Endometrial microvascular endothelial cells (primary cell): Measurements from ENCODE around the gene C1orf94. TPM values are rescaled to one million over a fixed set of nuclear protein-coding genes. Genes with fewer than 3 reads are reported as not detected.

Experiments
- in situ Hi-C: cut with HindIII; loops from 2 replicates; pipeline ENCODE4 v1.10.0; 2017; ENCODE audit warnings: low sequenced_read_pairs, low pct_unique_long_range_greater_than_20kb; ENCODE audit errors: inconsistent ontology term
- total RNA-seq: library from RNA; depleted of rRNA; stranded (reverse); fragments of >200 nt; gene quantifications from one replicate; pipeline ENCODE4 v1.2.3, GENCODE V29; 2015; ENCODE audit errors: inconsistent ontology term

The C1orf94 gene
- total RNA-seq, 1 donor from 2014 or later, result not detected

DNA sequence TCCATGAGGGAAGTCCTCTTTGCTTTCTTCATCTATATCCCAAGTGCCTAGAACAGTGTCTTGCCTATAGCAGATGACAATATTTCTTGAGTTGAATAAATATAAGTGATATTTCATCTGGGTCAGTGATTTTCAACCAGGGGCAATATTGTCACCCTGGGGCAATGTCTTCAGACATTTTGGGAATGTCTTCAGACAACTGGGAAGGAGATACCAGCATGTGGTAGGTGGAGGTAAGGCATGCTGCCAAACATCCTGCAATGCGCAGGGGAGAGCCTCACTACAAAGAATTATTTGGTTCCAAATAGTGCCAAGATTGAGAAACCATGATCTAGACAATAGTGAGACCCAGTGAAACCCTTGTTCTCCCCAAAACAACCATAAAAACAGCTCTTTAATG is 54.7 kb downstream of the C1orf94 start:
- in situ Hi-C loops, result no loop called here

- in situ Hi-C loops, result no loop called here
Observed at GRCh38 chr1:34235594-34235993, 58.9 kb downstream of the C1orf94 start.

DNA sequence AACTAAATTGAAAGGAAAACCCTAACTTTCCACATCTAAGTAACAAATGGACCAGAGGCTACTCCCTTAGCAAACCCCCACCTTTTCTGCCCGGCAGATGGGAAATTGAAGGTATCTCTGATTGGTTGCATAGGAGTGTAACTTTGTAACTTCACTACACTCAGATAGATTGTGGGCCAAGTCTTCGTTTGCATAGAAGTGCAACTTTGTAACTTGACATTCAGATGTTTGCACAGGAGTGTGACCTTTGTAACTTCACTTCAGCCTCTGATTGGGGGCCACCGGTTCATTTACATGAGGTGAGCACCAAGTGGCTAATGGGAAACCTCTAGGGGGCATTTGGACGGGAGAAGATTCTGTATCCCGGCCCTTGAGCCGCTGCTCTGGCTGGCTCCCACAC is 59.4 kb downstream of the C1orf94 start:
- in situ Hi-C loops, result no loop called here

GRCh38 chr1:34237151-34237815 is 60.6 kb downstream of the C1orf94 start:
- in situ Hi-C loops, result no loop called here

- in situ Hi-C loops, result no loop called here
Observed at GRCh38 chr1:34245967-34246366, 69.3 kb downstream of the C1orf94 start.

GRCh38 chr1:34250342-34250741 is 73.6 kb downstream of the C1orf94 start:
- in situ Hi-C loops, result no loop called here

GRCh38 chr1:34262023-34262853 is 85.5 kb downstream of the C1orf94 start:
- in situ Hi-C loops, result no loop called here

- in situ Hi-C loops, result no loop called here
Observed at GRCh38 chr1:34262921-34263320, 86.2 kb downstream of the C1orf94 start.

DNA sequence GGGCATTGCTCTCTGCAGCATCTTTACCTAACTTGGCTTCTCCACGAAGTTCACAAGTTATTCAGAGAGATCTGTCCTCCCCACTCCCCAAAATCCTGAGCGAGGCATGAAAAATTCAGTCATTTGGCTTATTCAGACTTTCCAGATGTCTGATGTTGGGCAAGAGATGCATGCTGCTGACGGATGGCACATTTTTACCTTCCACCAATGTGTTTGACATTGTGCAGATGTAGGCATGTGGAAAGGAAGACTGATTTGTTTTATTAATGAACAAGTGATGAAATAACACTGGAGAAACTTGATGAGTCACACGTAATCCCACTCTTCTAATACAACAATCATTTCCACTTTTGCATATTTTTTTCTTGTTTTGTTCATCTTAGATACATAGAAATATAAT is 86.7 kb downstream of the C1orf94 start:
- in situ Hi-C loops, result no loop called here

DNA sequence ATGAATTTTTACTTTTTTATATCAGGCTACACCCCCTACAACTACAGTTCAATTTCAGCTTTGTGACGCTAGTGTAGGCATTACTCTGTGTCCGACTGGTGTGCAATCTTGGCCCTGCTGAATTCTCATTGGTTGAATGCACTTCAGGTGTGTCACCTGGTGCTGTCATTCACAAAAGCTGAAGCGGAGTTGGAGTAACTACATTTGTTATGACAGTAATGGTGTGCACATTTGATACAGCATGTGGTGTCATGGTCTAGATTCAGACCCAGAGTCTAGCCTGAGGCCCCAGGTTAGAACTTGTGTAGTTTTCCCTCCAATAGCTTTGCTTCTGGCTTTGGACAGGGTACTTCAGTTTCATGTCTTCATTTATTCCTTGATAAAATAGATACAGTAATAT is 88.7 kb downstream of the C1orf94 start:
- in situ Hi-C loops, result no loop called here

DNA sequence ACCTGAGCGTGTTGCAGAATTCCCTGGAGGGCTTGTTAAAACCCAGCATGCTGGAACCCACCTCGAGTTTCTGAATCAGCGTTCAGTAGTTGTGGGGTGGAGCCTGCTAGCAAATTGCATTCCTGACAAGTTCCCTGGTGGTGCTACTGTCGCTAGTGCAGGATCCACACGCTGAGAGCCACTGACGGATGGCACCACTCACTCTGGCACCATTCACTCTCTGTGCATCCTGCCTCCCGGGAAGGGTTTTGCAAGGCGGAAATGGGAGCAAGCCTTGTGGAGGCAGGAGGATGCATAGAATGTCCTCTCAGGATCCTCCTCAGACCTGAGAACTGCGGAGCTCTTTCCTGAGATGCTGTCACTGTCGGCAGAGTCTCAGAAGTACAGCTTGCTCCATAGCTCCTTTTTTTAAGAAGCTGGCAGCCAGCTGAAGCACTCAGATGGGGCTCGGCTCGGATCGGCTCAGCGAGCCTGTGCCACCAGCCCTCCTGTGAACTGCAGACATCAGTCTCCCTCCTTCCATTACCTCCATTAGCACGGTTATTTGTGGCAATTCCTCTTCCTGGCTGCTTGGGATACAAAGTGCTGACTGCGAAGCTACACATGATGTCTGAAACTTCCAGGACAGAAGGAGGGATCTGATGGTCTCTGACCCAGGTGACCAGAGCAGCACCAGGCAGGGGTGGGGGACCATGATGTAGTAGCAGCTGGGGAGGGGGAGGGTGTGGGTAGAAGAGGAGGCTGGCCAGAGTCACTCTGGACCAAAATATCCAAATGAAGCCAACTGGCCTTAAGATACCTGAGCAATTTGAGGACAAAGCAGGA is 89.6 kb downstream of the C1orf94 start:
- in situ Hi-C loops, result no loop called here

- in situ Hi-C loops, result no loop called here
Observed at GRCh38 chr1:34267326-34267725, 90.6 kb downstream of the C1orf94 start.

DNA sequence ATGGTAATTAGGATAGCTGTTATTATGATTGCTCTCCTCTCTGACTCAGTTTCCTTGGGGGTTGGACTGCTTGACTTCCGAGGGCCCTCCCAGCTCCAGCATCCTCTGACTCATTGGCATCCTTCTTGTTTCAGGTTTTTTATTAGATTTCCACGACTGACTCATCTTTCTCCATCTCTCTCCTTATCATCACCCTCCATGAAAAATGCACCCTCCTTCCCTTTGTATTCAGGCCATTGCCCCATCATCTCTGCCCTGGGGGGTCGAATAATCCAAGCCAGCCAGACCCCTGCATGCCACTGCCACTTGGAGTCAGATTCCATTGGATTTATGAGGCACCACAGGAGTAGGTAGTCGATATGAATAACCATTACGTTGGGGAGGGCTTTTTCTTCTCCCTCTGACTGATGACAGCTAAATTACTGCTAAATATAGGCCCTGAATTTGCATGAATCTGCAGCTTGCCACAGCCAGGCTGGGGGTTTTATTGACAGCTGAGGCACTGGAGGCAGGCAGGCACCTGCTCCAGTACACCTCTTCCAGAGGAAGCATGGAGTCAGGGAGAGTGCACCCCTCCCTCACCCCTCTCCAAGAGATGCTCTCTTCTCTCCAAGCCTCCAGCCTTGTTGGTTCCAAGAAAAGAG is 91.7 kb downstream of the C1orf94 start:
- in situ Hi-C loops, result no loop called here

Other genes starting within 250 kb of the C1orf94 start
- gene CSMD2, start 11.7 kb upstream of the C1orf94 start, total RNA-seq, result 0.28 TPM